ELF-1 (cell line): ENCODE data around the gene EPHA1.
"Not testable (repeated sequence)": the region's sequence is repeated elsewhere in the genome, so short reads cannot be mapped to it uniquely, and the experiment has no call there.

Experiments used
- DNase-seq: peaks from one replicate; pipeline ENCODE4 v3.0.0-alpha.2; 2016; ENCODE audit warnings: low read depth, low spot score

EPHA1 gene

GRCh38 chr7:143405173-143406001, 3.3 kb downstream of the EPHA1 start:
- peak; percentile 47 for DNase-seq

GRCh38 chr7:143402233-143402632, 6.4 kb downstream of the EPHA1 start:
- not testable (repeated sequence) for DNase-seq

- no peak for DNase-seq
These were observed 7.4 kb downstream of the EPHA1 start for GRCh38 chr7:143401265-143401664.

GRCh38 chr7:143399642-143400041, 9.0 kb downstream of the EPHA1 start:
- no peak for DNase-seq

- no peak for DNase-seq
These were observed 9.5 kb downstream of the EPHA1 start for GRCh38 chr7:143399151-143399550.

- DNase-seq: no peak
These were observed 10.0 kb downstream of the EPHA1 start for GRCh38 chr7:143398616-143399015.

GRCh38 chr7:143397710-143398530, 10.7 kb downstream of the EPHA1 start:
- no peak for DNase-seq

- DNase-seq: no peak
These were observed 11.8 kb downstream of the EPHA1 start for GRCh38 chr7:143396625-143397556.

GRCh38 chr7:143396182-143396581, 12.5 kb downstream of the EPHA1 start:
- no peak for DNase-seq

GRCh38 chr7:143395187-143396149, 13.2 kb downstream of the EPHA1 start:
- DNase-seq: no peak

- DNase-seq: no peak
These were observed 13.9 kb downstream of the EPHA1 start for GRCh38 chr7:143394777-143395176.

- DNase-seq: no peak
These were observed 14.6 kb downstream of the EPHA1 start for GRCh38 chr7:143394068-143394467.

- no peak for DNase-seq
These were observed 15.2 kb downstream of the EPHA1 start for GRCh38 chr7:143393267-143394041.

GRCh38 chr7:143392875-143393266, 15.8 kb downstream of the EPHA1 start:
- DNase-seq: no peak

- not testable (repeated sequence) for DNase-seq
These were observed 16.2 kb downstream of the EPHA1 start for GRCh38 chr7:143392427-143392826.

GRCh38 chr7:143391462-143392404, 16.9 kb downstream of the EPHA1 start:
- DNase-seq: no peak

GRCh38 chr7:143390773-143391317, 17.8 kb downstream of the EPHA1 start:
- DNase-seq: no peak

GRCh38 chr7:143390104-143390772, 18.4 kb downstream of the EPHA1 start:
- no peak for DNase-seq
